ENCODE results near the gene LARGE1.

LARGE1 gene

DNA sequence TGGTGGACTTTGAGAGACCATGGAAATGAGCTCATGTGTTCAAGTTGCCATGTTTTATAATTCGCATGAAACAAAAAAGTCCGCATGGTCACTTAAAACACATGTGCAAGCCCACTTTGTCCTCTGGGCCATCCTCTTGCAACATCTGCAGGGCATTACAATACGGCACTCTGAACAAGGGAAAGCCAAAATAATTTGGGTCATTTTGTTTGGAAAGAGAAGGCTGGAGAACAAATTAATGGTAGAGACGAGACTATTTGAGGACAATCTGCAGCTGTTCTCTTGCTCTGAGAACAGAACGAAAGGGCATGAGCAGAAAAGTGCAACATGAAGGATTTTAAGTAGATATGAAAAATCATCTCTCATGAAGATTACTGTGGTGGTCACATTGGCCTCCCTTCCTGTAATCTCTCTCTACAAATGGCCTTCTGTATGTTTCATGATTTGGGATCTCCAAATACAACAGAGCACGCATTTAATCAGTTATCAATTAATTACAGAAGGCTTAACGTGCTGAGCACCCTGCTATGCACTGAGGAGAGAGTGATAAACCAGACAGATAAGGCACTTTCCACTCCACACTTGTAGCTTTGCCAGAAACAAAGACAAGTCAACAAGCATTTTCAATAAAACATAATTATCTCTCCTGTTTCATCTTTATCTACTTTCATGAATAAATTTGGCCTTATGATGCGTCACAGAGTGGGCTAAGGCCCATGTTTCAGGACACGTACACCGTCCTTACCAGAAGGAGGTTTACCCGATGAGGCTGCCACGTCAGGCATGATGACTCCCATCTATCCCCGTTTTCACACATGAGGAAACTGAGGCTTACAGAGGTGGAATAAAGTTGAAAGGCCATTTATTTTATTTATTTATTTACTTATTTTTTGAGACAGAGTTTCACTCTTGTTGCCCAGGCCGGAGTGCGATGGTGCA lies 384.1 kb downstream of the LARGE1 start:
- Histone ChIP-seq H3K27me3 (no peaks in the 10 kb centered on the region), H3K9me3 (no peaks in the 10 kb centered on the region; the same call in 1 of the 2 replicates), H3K4me3 (ENCODE audit: low read depth, low read length) (no peak overlapping the region), H3K4me1 (no peaks in the 10 kb centered on the region), H3K36me3 (no peaks in the 10 kb centered on the region)
- TF ChIP-seq, protein P1, sequence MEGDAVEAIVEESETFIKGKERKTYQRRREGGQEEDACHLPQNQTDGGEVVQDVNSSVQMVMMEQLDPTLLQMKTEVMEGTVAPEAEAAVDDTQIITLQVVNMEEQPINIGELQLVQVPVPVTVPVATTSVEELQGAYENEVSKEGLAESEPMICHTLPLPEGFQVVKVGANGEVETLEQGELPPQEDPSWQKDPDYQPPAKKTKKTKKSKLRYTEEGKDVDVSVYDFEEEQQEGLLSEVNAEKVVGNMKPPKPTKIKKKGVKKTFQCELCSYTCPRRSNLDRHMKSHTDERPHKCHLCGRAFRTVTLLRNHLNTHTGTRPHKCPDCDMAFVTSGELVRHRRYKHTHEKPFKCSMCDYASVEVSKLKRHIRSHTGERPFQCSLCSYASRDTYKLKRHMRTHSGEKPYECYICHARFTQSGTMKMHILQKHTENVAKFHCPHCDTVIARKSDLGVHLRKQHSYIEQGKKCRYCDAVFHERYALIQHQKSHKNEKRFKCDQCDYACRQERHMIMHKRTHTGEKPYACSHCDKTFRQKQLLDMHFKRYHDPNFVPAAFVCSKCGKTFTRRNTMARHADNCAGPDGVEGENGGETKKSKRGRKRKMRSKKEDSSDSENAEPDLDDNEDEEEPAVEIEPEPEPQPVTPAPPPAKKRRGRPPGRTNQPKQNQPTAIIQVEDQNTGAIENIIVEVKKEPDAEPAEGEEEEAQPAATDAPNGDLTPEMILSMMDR (IDR thresholded peaks at IDR 0.05; ENCODE audit: low read depth, low read length), result no peak
- no peak for DNase-seq

DNA sequence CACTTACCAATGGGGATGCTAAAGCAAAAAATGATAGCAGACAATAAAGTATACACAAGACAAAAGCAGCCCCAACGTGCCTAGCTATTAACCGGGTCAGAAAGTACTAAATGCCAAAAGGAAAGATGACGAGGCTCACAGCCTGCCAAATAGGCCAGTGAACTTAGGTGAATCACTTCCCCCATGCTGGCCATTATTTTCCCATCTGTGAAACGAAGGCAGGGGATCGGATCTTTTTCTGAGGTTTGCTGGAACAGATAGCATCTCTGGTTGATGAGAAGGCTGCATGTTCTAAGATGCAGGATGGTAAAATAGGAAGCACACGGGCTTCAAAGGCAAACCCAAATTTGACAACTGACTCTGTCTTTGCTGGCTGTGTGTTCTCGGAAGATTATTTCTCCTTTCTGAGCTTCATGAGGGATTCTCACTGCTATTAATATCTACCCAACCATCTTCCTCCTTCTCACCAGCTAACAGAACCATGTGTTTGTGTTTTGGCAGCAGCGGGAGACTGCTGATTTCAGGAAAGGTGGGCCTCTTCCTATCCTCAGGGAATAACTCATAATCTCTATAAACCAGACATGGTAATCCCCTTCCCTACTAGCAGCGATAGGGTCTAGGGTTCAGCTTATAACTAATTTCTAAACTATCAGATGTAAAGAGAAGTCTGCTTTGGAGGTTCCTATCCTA lies 390.7 kb downstream of the LARGE1 start:
- Histone ChIP-seq H3K36me3 (no peaks in the 10 kb centered on the region), H3K9me3 (no peaks in the 10 kb centered on the region; the same call in 1 of the 2 replicates), H3K27me3 (no peaks in the 10 kb centered on the region), H3K4me1 (no peaks in the 10 kb centered on the region), H3K4me3 (ENCODE audit: low read depth, low read length) (no peak overlapping the region)
- TF ChIP-seq, protein P1 (IDR thresholded peaks at IDR 0.05; ENCODE audit: low read depth, low read length), result no peak
- no peak for DNase-seq

DNA sequence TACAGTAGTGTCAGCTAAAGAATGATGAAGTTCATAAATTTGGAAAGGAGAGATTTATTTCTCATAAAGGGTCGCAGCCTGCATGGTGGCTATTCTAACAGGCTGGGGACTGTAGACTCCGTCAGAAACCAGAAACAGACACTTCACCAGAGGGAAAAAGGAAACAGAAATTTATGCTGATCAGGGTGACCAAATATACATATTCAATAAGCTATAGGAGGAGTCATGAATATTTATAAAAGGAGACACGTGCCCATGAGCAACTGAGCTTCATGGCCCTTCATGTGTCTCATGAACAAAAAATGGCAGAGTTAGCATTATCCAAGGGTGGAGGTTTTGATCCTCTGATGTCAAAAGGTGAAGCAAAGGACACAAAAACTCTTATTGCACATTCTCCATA lies 392.1 kb downstream of the LARGE1 start:
- Histone ChIP-seq H3K27me3 (no peaks in the 10 kb centered on the region), H3K9me3 (no peaks in the 10 kb centered on the region; the same call in 1 of the 2 replicates), H3K4me1 (no peaks in the 10 kb centered on the region), H3K4me3 (ENCODE audit: low read depth, low read length) (no peak overlapping the region), H3K36me3 (no peaks in the 10 kb centered on the region)
- no peak for DNase-seq
- TF ChIP-seq, protein P1 (IDR thresholded peaks at IDR 0.05; ENCODE audit: low read depth, low read length), result no peak

DNA sequence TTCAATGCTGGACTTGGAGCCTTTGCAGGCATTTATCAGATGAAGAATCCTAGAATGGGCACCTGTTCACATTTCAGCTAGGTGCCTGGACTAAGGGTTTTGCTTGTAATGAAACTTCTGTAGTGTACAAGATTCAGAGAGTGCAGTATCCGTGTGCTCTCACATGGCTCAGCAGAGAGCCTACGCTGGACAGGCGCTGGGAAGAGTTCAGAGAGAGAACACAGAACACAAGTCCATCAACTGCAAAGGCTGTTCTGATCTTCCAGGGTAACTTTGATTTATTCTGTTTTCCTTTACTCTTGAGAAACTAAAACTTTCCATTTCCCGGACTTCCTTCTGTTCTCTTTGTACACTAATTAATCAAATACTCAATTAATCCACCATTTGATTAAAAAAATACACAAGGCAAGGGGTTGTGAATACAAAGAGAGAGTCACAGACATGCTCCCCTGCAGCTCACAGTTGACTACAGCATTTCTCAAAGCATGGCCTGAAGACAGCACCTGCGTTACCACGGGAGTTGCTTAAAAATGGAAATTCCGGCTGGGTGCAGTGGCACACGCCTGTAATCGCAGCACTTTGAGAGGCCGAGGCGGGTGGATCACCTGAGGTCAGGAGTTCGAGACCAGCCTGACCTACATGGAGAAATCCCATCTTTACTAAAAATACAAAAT lies 393.7 kb downstream of the LARGE1 start:
- no peaks in the 10 kb centered on the region for H3K4me1 ChIP-seq
- H3K9me3 ChIP-seq, result no peaks in the 10 kb centered on the region; the same call in 1 of the 2 replicates
- no peak overlapping the region for H3K4me3 ChIP-seq (ENCODE audit: low read depth, low read length)

DNA sequence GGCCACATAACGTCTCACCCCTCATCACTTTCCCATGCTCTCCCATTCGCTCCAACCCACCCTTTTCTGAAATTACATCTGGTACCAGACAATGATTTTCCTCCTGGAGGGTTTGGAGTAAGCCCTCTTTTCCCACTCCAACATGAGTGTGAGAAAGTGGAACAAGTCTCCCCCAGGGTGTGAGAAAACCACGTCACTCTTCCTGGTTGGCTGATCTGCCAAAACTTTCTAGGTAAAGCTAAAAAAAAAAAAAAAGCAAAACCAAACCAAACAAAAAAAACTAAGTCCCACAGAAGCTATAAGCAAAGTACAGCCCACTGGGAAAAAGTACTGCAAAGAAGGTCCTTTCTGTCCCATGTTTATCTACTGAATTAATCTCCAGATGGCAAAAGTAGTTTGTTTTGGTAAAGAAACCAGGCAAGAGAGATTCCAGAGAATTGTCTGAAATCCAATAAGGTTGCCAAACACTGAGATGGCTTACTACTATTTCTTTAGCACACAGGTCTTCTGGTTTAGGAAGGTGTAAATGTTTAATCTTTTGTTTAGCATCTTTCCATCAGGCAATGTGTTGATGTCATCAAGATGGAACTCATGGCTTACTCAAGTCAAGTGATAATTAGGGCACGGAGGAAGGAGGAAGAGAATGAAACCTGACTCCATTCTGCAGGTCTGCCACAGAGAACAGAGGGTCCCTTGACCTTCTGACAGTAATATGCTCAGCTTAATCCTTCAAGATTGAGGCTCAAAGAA lies 395.6 kb downstream of the LARGE1 start:
- TF ChIP-seq, protein P1 (IDR thresholded peaks at IDR 0.05; ENCODE audit: low read depth, low read length), result no peak
- Histone ChIP-seq H3K9me3 (no peaks in the 10 kb centered on the region; the same call in 1 of the 2 replicates), H3K27me3 (no peaks in the 10 kb centered on the region), H3K4me3 (ENCODE audit: low read depth, low read length) (no peak overlapping the region), H3K4me1 (no peaks in the 10 kb centered on the region), H3K36me3 (no peaks in the 10 kb centered on the region)
- DNase-seq, result no peak

More for the DNA sequence above, 393.7 kb downstream of the LARGE1 start:
- no peak for DNase-seq
- H3K27me3 ChIP-seq, result no peaks in the 10 kb centered on the region
- TF ChIP-seq, protein P1 (IDR thresholded peaks at IDR 0.05; ENCODE audit: low read depth, low read length), result no peak
- H3K36me3 ChIP-seq, result no peaks in the 10 kb centered on the region

Data from BE2C (cell line).